ENCODE measurements around the gene CADPS2. TPM values are rescaled to one million over a fixed set of nuclear protein-coding genes. Genes with fewer than 3 reads are reported as not detected.

CADPS2 gene
- total RNA-seq, 6 experiments from 2014 or later = 7.6 to 14.7 (median 9.4) TPM

GRCh38 chr7:122833888-122834570, 52.2 kb downstream of the CADPS2 start:
- TF ChIP-seq POLR2A (IDR thresholded peaks at IDR 0.05) (no peak), CTCF (IDR thresholded peaks at IDR 0.05) (no peak)
- DNase-seq (no peak), ATAC-seq (no peak)
- 100% methylated on average over 9 of the region's 10 CpGs for WGBS (ENCODE audit: insufficient coverage, low coverage, low lambda C conversion rate, missing lambda C conversion rate)
- intact Hi-C loops (cut with DNase I) = no loop called here
- no peak overlapping the region for H3K4me3 ChIP-seq
- H3K9me3 ChIP-seq = no peaks in the 10 kb centered on the region
- H3K27ac ChIP-seq = no peak overlapping the region
- no peaks in the 10 kb centered on the region for H3K27me3 ChIP-seq
- no peaks in the 10 kb centered on the region for H3K36me3 ChIP-seq
- no peaks in the 10 kb centered on the region for H3K4me1 ChIP-seq

GRCh38 chr7:122831436-122831835, 54.8 kb downstream of the CADPS2 start:
- H3K27ac ChIP-seq = no peak overlapping the region
- no peaks in the 10 kb centered on the region for H3K9me3 ChIP-seq
- ATAC-seq (no peak), DNase-seq (no peak)
- intact Hi-C loops (cut with DNase I) = no loop called here
- no peak for TF ChIP-seq POLR2A (IDR thresholded peaks at IDR 0.05)
- no peak for TF ChIP-seq CTCF (IDR thresholded peaks at IDR 0.05)
- H3K4me3 ChIP-seq = no peak overlapping the region
- 91% methylated on average over 1 of the region's 1 CpG for WGBS (ENCODE audit: insufficient coverage, low coverage, low lambda C conversion rate, missing lambda C conversion rate)
- H3K4me1 ChIP-seq = no peaks in the 10 kb centered on the region
- H3K27me3 ChIP-seq = no peaks in the 10 kb centered on the region
- no peaks in the 10 kb centered on the region for H3K36me3 ChIP-seq

GRCh38 chr7:122829962-122830361, 56.3 kb downstream of the CADPS2 start:
- Histone ChIP-seq H3K9me3 (no peaks in the 10 kb centered on the region), H3K27ac (no peak overlapping the region), H3K36me3 (no peaks in the 10 kb centered on the region), H3K4me1 (no peaks in the 10 kb centered on the region), H3K27me3 (no peaks in the 10 kb centered on the region), H3K4me3 (no peak overlapping the region)
- DNase-seq (no peak), ATAC-seq (no peak)
- TF ChIP-seq CTCF (IDR thresholded peaks at IDR 0.05) (no peak), POLR2A (IDR thresholded peaks at IDR 0.05) (no peak)
- intact Hi-C loops (cut with DNase I) = no loop called here
- whole genome bisulfite sequencing (ENCODE audit: insufficient coverage, low coverage, low lambda C conversion rate, missing lambda C conversion rate) = 46% methylated on average over 2 of the region's 2 CpGs

GRCh38 chr7:122827763-122828162, 58.5 kb downstream of the CADPS2 start:
- no peak for TF ChIP-seq CTCF (IDR thresholded peaks at IDR 0.05)
- TF ChIP-seq POLR2A (IDR thresholded peaks at IDR 0.05) = no peak
- DNase-seq = no peak
- Histone ChIP-seq H3K27me3 (no peaks in the 10 kb centered on the region), H3K4me3 (no peak overlapping the region), H3K9me3 (no peaks in the 10 kb centered on the region), H3K27ac (no peak overlapping the region), H3K4me1 (no peaks in the 10 kb centered on the region), H3K36me3 (no peaks in the 10 kb centered on the region)
- intact Hi-C loops (cut with DNase I) = no loop called here
- ATAC-seq = no peak

GRCh38 chr7:122813845-122814244, 72.4 kb downstream of the CADPS2 start:
- no peak overlapping the region for H3K4me3 ChIP-seq
- H3K36me3 ChIP-seq = no peaks in the 10 kb centered on the region
- no peak overlapping the region for H3K27ac ChIP-seq
- TF ChIP-seq POLR2A (IDR thresholded peaks at IDR 0.05) (no peak), CTCF (IDR thresholded peaks at IDR 0.05) (no peak)
- ATAC-seq (no peak), DNase-seq (no peak)
- intact Hi-C loops (cut with DNase I) = no loop called here
- no peaks in the 10 kb centered on the region for H3K4me1 ChIP-seq
- no peaks in the 10 kb centered on the region for H3K9me3 ChIP-seq
- H3K27me3 ChIP-seq = no peaks in the 10 kb centered on the region
- 81% methylated on average over 3 of the region's 3 CpGs for WGBS (ENCODE audit: insufficient coverage, low coverage, low lambda C conversion rate, missing lambda C conversion rate)

All from right lobe of liver (tissue), 6 donors.